Measurements from ENCODE around the gene CNGA3.
"Not testable (repeated sequence)": the region's sequence is repeated elsewhere in the genome, so short reads cannot be mapped to it uniquely, and the experiment has no call there.

CNGA3 gene

GRCh38 chr2:98346311-98347236, at the start of gene CNGA3:
CNGA3 (plus strand) TSS chr2:98346456; CDS start chr2:98369976, 23,520 bp downstream.
- DNase-seq = no peak

- DNase-seq = no peak
These were observed 48.2 kb upstream of the CNGA3 start for GRCh38 chr2:98297817-98298682.

- DNase-seq = no peak
These were observed 47.5 kb upstream of the CNGA3 start for GRCh38 chr2:98298683-98299164.

- DNase-seq = no peak
These were observed 46.9 kb upstream of the CNGA3 start for GRCh38 chr2:98299211-98299905.

GRCh38 chr2:98300141-98300874, 45.9 kb upstream of the CNGA3 start:
- DNase-seq = no peak

GRCh38 chr2:98301469-98301868, 44.8 kb upstream of the CNGA3 start:
- no peak for DNase-seq

- DNase-seq = not testable (repeated sequence)
These were observed 39.0 kb upstream of the CNGA3 start for GRCh38 chr2:98307131-98307696.

GRCh38 chr2:98308068-98308467, 38.2 kb upstream of the CNGA3 start:
- DNase-seq = no peak

- no peak for DNase-seq
These were observed 37.7 kb upstream of the CNGA3 start for GRCh38 chr2:98308532-98308931.

- no peak for DNase-seq
These were observed 36.7 kb upstream of the CNGA3 start for GRCh38 chr2:98309580-98309979.

GRCh38 chr2:98310010-98310409, 36.2 kb upstream of the CNGA3 start:
- DNase-seq = no peak

GRCh38 chr2:98311090-98311489, 35.2 kb upstream of the CNGA3 start:
- no peak for DNase-seq

GRCh38 chr2:98311771-98312545, 34.3 kb upstream of the CNGA3 start:
- DNase-seq = no peak

- DNase-seq = no peak
These were observed 32.6 kb upstream of the CNGA3 start for GRCh38 chr2:98313492-98314250.

- DNase-seq = no peak
These were observed 32.0 kb upstream of the CNGA3 start for GRCh38 chr2:98314251-98314650.

GRCh38 chr2:98315957-98316356, 30.3 kb upstream of the CNGA3 start:
- DNase-seq = no peak

GRCh38 chr2:98317214-98317613, 29.0 kb upstream of the CNGA3 start:
- no peak for DNase-seq

- DNase-seq = not testable (repeated sequence)
These were observed 26.1 kb upstream of the CNGA3 start for GRCh38 chr2:98320171-98320570.

- no peak for DNase-seq
These were observed 22.1 kb upstream of the CNGA3 start for GRCh38 chr2:98324181-98324580.

GRCh38 chr2:98327776-98328175, 18.5 kb upstream of the CNGA3 start:
- no peak for DNase-seq

All from CD4-positive, alpha-beta T cell treated with Interleukin-15 for 1 hour (primary cell).